SK-N-MC (cell line): ENCODE measurements around the gene POLD2.

Experiments
- DNase-seq: peaks from one replicate; pipeline ENCODE4 v3.0.0-alpha.2; 2011; ENCODE audit warnings: low read depth, low spot score
- H3K27ac ChIP-seq: fragments of 200-600 bp; sonication (generic); 2 replicates; pipeline ENCODE4 v1.5.1; 2016; ENCODE audit warnings: mixed run types
- H3K36me3 ChIP-seq: fragments of 200-600 bp; sonication (generic); 2 replicates; pipeline ENCODE4 v1.6.1; 2017; ENCODE audit warnings: antibody characterized with exemption, low read length, mixed read lengths; ENCODE audit not compliant: insufficient read depth
- H3K4me3 ChIP-seq: fragments of 200-600 bp; sonication (generic); 2 replicates; pipeline ENCODE4 v1.5.1; 2016
- H3K9ac ChIP-seq: fragments of 200-600 bp; sonication (generic); 2 replicates; pipeline ENCODE4 v1.8.0; 2017; ENCODE audit warnings: mixed run types, mixed read lengths; ENCODE audit not compliant: insufficient read length
- H3K9me3 ChIP-seq: fragments of 200-600 bp; sonication (generic); 2 replicates; pipeline ENCODE4 v1.6.1; 2017; ENCODE audit warnings: low read depth, mild to moderate bottlenecking, antibody characterized with exemption, low read length, moderate library complexity, mixed read lengths
- EZH2 ChIP-seq: fragments of 200-600 bp; sonication (generic); IDR thresholded peaks from one replicate; pipeline ENCODE4 v1.6.1; 2017; ENCODE audit warnings: antibody characterized with exemption
- FOXP2 ChIP-seq: optimal IDR thresholded peaks from 2 replicates; pipeline ENCODE3; 2011; ENCODE audit warnings: mild to moderate bottlenecking, moderate library complexity; ENCODE audit not compliant: insufficient read depth; ENCODE audit errors: extremely low read length, control extremely low read depth
- POLR2AphosphoS5 ChIP-seq: IDR thresholded peaks from 2 replicates; pipeline ENCODE4 v1.6.1; 2012; ENCODE audit warnings: mild to moderate bottlenecking, low read depth, low read length, borderline replicate concordance

Gene POLD2

DNA sequence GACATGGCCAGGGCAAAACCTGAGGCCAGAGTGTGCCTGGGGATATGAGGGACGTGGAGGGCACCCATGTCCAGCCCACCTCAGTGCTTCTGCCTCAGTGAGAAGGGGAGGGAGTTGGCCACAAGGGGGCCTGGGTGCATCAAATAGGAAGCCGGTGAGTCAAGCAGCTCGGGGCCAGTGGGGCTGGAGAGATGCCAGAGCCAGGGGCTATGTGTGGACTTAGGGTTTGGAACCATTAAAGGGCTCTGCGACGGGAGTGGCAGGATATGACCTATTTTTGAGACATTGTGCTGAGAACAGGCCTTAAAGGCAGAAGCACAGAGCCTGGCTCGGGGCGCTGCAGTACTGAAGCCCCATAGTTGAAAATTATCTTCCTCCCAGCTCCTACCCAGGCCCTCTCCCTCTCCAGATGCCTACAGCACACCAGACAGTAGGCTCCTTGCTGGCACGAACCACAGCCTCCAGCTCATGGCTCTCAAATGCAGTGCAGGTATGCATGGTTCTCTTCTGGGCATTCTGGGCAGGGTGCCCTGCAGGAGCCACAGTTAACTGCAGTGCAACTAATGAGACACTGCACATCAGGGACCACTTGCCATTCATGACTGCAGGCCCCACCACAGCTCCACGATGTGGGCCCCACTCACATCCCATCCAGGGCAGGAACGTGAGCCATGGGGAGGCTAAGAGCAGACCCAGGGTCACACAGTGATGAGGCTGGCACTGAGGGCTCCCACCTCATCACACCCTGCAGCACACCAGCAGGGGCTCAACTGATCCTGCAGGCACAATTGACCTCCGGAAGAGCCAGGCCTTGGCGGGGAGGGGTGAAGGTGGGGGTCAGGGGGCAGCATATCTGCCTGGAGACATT is 50.8 kb downstream of the POLD2 start:
- H3K9ac ChIP-seq = no peak overlapping the region
- peaks cover 3% of the 10 kb centered on the region; the same call in 1 of the 2 replicates for H3K36me3 ChIP-seq
- TF ChIP-seq EZH2 (no peak), FOXP2 (no peak), POLR2AphosphoS5 (no peak)
- H3K27ac ChIP-seq = no peak overlapping the region
- H3K4me3 ChIP-seq = no peak overlapping the region
- no peak for DNase-seq
- H3K9me3 ChIP-seq = no peaks in the 10 kb centered on the region

DNA sequence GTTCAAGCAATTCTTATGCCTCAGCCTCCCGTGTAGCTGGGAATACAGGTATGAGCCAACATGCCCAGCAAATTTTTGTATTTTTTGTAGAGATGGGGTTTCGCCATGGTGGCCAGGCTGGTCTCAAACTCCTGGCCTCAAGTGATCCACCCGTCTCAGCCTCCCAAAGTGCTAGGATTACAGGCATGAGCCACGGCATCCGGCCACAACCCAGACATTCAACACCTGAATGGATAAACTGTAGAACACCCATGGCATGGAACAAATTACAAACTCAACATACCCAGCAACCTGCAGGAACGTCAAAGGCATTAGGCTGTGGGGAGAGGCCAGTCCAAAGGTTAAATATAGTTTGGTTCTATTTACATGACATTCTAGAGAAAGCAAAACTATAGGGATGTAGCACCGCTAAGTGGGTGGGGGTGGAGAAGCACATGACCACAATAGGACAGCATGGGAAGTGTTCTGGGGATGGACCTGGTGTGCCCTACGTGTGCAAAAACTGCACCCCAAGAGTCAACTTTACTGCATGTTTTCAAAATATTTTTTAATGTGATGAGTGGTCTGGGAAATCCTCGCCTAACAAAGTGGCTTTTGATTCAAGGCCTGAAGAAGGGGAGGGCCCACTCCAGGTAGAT is 51.5 kb downstream of the POLD2 start:
- DNase-seq = no peak
- Histone ChIP-seq H3K9me3 (no peaks in the 10 kb centered on the region), H3K27ac (no peak overlapping the region), H3K4me3 (no peak overlapping the region), H3K36me3 (peaks cover 3% of the 10 kb centered on the region; the same call in 1 of the 2 replicates), H3K9ac (no peak overlapping the region)
- TF ChIP-seq EZH2 (no peak), POLR2AphosphoS5 (no peak), FOXP2 (no peak)

DNA sequence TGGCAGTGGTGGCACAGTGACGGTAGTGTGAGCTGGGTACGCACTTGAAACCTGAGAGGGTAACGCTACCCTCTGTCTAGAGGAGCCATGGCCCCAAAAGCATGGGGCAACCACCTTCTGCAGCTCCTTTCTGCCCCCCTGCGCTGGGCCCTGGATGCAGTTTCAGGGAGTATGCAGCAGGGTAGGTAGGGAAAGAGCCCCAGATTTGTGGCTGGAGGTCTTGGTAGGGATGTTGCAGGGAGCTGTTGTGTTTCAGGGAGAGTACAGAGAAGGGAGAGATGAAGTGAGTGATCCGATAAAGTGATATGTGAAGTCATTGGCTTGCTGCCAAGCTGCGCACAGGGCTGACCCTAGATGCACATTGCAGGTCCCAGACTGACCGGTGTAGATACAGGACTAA is 55.3 kb downstream of the POLD2 start:
- TF ChIP-seq EZH2 = no peak
- no peak for TF ChIP-seq FOXP2
- TF ChIP-seq POLR2AphosphoS5 = no peak; the same call in 1 of the 2 replicates
- H3K36me3 ChIP-seq = no peaks in the 10 kb centered on the region
- H3K4me3 ChIP-seq = no peak overlapping the region
- no peak overlapping the region for H3K9ac ChIP-seq
- H3K9me3 ChIP-seq = no peaks in the 10 kb centered on the region
- no peak for DNase-seq
- H3K27ac ChIP-seq = no peak overlapping the region

DNA sequence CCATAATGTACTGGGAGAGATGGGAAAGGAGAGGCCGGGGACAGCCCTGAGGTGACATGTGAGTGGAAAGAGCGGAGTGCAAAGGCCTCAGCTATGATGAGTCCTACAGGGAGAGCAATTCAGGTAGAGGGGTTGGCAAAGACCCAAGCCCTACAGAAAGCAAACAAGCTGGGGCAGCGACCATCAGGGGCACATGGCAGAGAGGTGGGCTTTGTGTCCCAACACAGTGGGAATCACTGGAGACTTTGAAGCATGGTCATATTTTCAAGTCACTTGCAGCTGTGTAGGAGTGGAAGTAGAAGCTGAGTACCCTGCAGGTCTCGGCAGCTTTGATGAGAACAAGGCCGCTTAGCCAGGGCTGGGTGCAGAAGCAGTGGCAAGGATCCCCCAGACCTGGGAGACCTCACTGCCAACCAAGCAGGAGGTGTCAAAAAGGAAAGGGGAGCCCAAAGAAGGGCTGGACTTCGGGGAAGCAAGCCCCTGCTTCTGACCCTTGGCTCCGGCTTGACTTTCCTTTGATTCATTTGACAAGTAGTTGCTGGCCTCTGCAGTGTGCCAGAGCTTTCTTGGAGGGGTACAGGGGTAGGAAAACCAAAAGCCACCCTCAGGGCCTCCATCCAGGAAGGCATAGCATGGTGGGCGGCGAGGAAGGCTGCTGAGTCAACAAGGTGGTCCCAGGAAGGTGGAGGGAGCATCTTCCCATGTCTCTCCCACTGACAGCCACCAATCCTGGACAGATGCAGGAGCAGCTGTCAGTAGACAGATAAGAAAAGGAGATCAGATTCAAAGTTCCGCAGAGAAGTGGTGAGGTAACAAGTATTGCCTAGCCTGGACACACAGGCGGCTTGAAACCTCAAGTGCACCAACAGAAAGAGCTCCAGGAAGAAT is 56.0 kb downstream of the POLD2 start:
- no peak overlapping the region for H3K4me3 ChIP-seq
- no peak for DNase-seq
- no peaks in the 10 kb centered on the region for H3K36me3 ChIP-seq
- TF ChIP-seq FOXP2 = no peak
- no peak for TF ChIP-seq EZH2
- no peak; the same call in 1 of the 2 replicates for TF ChIP-seq POLR2AphosphoS5
- no peak overlapping the region for H3K27ac ChIP-seq
- no peaks in the 10 kb centered on the region for H3K9me3 ChIP-seq
- no peak overlapping the region for H3K9ac ChIP-seq

DNA sequence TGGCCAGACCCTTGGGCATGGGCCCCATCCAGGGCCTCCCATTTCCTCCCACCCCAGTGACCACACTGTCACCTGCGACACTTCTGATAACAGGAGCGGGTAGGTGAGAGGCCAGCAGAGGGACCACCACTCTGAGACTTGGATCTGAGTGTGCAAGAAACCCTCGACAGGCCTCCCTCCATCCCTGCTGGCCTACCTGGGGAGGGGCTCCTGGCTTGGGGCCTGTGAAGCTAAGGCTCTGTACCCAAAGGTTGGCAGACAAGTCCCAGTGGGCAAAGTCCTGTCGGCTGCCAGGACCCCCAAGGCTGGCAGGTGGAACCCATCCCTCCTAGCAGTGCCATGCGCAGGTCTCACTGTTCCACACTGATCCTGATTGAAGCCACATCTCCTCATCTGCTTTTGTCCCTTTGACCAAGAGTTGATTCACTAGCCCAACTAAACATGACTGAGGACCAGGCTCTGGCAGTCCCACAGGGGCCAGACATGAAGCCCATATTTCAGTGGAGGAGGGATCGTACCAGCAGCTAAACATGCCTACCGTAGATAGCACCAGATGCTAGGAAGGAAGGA is 56.8 kb downstream of the POLD2 start:
- DNase-seq = no peak
- Histone ChIP-seq H3K9me3 (no peaks in the 10 kb centered on the region), H3K4me3 (no peak overlapping the region), H3K9ac (no peak overlapping the region), H3K27ac (no peak overlapping the region), H3K36me3 (no peaks in the 10 kb centered on the region; the same call in 1 of the 2 replicates)
- TF ChIP-seq POLR2AphosphoS5 = no peak
- no peak for TF ChIP-seq FOXP2
- TF ChIP-seq EZH2 = no peak

DNA sequence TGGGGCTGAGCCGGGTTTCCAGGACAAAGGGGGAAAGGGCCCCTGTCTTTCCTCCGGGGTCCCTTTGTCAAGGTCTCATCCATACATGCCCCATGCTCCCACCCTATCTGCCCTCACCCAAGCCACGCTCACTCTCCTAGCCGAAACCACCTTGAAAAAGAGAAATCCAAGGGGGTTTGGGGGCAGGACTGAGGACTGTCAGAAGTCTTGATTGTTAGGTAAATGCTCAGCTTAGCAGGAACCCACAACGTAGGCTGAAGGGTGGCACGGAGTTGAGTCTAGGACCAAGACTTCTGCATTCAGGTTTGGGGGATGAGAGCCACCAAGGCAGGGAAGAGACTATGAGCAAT is 57.3 kb downstream of the POLD2 start:
- DNase-seq = no peak
- TF ChIP-seq FOXP2 (no peak), EZH2 (no peak), POLR2AphosphoS5 (no peak)
- Histone ChIP-seq H3K4me3 (no peak overlapping the region), H3K36me3 (no peaks in the 10 kb centered on the region; the same call in 1 of the 2 replicates), H3K9ac (no peak overlapping the region), H3K9me3 (no peaks in the 10 kb centered on the region), H3K27ac (no peak overlapping the region)

DNA sequence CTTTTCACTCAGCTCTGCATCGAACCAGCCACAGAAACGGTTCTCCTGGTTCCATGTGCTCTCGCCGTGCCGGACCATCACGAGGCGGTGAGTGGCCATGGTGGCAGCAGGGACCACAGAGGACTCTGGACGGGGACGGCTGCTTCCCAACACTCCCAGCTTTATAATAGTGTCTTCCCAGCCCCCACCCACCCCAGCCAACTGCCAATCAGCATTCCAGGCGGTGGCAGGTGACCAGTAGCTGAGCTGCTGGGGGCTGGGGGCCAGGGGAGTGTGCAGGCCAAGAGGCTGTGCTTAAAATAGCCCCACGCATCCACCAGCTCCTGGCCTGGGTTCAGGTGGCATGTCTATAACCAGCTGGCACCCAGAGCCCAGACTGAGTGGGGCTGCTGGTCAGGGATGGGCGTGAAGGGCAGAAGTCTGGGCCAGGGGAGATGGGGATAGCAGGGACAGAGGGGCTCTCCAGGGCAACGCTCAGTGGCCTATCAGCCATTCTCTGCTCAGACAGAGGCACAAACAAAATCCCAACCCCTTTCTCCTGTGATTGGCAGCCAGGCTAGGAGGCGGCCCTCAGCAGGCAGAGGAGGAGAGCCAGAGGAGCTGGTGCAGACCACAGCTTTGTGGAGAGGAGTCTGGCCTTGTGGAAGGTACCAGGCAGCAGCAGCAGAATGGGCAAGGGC is 57.8 kb downstream of the POLD2 start, which contains the start of gene PGAM2:
Gene PGAM2 (minus strand): TSS at position 137 of the 680 bp plus-strand sequence. CDS start 38 bp downstream, at position 99.
- Histone ChIP-seq H3K9ac (no peak within 1 kb of the TSS), H3K36me3 (peaks cover 5% of the 10 kb centered on the region; the same call in 1 of the 2 replicates), H3K9me3 (no peaks in the 10 kb centered on the region), H3K4me3 (no peak within 1 kb of the TSS), H3K27ac (no peak within 1 kb of the TSS)
- DNase-seq = no peak
- TF ChIP-seq FOXP2 = no peak
- TF ChIP-seq POLR2AphosphoS5 = no peak; the same call in 1 of the 2 replicates
- TF ChIP-seq EZH2 = no peak
